GM18873 (cell line): ENCODE data around the gene AP3M1.

Experiments used
- ATAC-seq: cut with Tn5 transposase; IDR thresholded peaks from one replicate; pipeline ENCODE4 v1.9.1; 2021; ENCODE audit warnings: mild to moderate bottlenecking, moderate library complexity, moderate number of reproducible peaks; ENCODE audit not compliant: unreplicated experiment, low FRiP score

AP3M1 gene

DNA sequence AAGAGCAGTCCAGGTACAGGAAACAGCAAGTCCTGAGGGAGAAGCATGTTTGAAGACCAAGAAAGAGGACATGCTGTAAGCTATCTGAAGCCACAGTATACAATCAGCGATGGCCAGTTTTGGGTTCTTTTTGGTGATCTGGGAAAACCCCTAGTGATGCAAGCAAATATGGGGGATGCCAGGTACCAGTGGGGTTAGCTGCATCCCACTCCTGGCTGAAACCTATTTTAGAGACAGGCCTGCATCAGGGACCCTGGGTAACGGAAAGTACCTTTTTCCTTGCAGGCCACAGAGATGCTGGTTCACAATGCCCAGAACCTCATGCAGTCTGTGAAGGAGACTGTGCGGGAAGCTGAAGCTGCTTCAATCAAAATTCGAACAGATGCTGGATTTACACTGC, 32.9 kb downstream of the AP3M1 start:
- ATAC-seq: no peak

DNA sequence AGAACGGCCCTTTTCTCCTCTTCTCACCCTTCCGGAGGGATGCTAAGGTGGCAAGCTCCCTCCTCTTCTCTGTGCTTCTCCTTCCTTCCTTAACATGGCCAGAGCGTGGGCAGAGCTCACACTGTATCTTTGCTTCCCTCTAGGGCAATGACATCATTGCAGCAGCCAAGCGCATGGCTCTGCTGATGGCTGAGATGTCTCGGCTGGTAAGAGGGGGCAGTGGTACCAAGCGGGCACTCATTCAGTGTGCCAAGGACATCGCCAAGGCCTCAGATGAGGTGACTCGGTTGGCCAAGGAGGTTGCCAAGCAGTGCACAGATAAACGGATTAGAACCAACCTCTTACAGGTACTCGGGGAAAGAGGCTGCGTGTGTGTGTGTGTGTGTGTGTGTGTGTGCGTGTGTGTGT, 36.6 kb downstream of the AP3M1 start:
- ATAC-seq: no peak

DNA sequence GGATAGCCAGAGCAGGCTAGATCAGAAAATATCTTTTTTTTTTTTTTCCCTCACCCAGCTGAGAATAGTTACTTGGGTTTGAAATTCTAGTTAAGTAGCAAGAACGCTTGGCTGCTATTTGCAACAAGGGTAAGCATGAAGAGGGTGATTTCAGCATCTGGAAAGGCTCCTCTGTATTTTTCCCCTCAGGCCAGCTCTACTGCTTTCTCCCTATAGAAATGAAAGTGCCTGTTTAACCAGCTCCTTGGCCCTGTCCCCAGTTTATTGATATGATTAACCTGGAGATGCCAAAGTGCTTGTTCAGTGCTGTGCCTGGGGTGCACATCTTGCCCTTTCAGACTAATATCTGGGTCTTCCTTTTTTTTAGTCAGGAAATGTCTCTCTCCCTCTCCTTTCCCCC, 37.1 kb downstream of the AP3M1 start:
- no peak for ATAC-seq

DNA sequence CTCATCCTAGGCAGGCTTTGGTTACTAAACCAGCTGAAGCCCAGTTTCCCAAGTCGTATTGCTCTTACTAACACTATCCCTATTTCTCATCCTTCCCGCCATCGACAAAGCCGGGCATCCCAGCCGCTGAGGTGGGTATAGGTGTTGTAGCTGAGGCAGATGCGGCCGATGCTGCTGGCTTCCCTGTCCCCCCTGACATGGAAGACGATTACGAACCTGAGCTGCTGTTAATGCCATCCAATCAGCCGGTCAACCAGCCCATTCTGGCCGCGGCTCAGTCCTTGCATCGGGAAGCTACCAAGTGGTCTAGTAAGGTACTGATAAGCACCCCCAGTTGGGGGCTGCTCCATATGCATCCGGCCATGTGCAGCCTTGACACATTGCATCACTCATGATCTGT, 38.8 kb downstream of the AP3M1 start:
- no peak for ATAC-seq

DNA sequence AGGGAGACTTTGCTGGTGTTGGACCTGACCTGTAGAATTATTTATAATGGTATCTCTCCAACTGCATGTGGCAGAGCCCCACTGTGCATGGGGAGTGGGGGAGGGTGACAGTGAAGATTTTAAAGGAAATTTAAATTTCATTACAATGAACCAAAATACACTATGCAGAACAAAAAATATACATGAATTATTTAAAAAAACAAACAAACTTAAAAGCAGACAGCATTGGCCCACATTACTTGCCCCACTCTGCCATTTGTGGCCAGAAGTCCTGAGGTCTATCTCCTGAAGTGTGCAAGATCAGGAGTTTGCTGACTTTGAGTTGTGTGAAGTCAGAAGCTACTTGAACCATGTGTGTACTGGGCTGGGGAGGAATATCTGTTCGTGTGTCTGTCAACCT, 40.5 kb downstream of the AP3M1 start:
- no peak for ATAC-seq

DNA sequence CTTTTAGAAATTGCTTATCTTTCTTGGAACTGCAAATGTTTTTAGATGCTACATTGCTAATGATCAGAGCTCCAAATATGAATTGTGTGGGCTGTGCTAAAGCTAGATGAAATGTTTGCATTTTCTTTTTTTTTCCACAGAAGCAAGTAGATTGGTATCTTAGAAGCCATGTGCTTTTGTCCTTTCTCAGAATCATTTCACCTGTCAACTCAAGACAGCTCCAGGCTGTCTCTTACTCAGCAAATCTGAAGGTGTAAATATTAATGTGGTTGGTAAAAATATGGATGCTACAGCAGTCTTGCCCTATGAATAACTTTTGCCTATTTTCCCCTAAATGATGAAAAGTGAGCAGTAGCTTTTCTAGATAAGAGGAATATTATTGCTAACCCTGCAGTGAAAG, 41.2 kb downstream of the AP3M1 start:
- ATAC-seq: no peak

DNA sequence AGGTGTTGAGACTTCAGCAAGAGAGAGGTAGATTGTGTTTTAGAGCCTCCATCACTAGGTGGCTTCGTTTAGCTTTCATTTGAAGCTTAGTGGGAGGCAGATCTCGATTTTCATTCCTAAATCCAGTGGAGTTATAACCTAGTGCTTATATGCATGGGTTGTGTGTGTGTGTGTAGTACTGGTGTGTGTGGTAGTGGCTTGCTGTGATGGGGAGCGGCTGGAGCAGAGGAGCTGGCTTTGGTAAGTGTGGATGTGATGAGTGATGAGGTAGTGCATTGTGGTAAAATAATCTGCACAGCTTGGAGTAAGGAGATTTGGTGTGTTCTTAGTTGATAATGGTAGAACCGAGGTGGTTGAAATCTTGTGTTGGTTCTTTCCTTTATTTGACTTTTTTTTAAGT, 43.2 kb downstream of the AP3M1 start:
- ATAC-seq: no peak

DNA sequence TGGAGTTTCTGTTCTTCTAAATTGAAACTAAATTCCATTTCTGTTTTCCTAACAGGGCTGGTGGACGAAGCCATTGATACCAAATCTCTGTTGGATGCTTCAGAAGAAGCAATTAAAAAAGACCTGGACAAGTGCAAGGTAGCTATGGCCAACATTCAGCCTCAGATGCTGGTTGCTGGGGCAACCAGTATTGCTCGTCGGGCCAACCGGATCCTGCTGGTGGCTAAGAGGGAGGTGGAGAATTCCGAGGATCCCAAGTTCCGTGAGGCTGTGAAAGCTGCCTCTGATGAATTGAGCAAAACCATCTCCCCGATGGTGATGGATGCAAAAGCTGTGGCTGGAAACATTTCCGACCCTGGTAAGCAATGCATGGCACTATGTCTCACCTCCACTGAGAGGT, 45.6 kb downstream of the AP3M1 start:
- no peak for ATAC-seq

DNA sequence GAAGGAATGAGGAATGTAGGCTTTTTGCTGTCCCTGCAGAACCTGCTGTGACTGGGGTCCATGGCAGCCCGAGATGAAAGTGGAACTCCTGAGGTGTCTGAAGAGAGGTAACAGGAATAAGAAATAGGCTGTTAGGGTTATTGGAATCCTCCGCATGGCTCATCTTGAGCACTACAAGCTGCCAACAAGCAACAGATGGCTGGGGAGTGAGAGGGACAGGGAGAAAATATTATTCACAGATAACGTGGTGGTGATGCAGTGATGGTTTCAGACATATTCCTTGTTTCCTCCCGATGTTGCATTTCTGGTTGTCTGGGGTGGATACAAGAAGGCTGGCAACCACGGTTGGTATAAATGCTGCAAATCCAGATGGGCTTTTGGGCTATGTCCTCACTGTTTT, 46.1 kb downstream of the AP3M1 start:
- ATAC-seq: no peak

DNA sequence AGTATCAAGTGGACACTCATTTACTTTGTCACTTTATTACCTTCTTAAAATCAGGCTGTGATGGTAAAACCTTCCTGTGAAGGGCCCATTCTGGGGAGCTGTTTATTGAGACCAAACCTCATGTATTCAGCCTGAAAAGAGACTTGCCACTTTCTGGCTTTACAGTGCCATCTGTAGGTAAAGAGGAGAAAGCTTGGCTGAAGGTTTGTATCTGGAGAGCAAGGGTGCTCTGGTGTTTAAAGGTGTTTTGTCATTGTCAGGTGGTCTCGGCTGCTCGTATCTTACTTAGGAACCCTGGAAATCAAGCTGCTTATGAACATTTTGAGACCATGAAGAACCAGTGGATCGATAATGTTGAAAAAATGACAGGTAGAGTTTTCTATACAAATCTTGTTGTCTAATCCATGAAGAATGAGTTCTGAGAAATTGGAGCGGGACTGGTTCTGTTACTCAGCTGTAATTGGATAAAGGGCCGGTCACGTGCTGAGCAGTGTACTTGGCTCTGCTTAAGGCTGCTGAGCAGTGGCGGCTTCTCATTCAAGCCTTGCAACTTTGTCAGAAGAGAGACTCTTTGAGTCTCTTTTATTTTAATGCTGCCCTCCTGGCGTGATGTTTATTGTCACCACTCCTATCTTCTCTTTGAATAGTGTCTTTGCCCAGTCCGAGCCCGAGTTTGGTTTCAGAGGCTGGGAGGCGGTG, 46.9 kb downstream of the AP3M1 start:
- no peak for ATAC-seq

DNA sequence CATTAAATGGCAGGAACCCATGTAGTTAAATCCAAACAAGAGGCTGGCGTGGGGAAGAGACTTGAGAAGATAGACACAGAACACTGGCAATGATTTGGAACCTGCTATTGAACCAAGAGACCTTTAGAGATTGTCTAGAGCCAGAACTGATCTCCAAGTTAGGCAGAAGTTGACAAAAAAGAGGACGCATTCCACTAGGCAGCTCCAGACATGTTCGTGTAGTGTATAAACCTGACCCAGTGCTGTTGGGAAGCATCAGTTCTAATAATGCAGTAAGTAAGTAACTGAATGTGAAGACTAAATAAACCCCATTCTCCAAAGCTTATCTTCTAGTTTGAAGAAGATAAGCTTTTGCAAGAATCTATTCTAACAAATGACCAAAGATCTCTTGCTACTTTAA, 50.8 kb downstream of the AP3M1 start:
- no peak for ATAC-seq

DNA sequence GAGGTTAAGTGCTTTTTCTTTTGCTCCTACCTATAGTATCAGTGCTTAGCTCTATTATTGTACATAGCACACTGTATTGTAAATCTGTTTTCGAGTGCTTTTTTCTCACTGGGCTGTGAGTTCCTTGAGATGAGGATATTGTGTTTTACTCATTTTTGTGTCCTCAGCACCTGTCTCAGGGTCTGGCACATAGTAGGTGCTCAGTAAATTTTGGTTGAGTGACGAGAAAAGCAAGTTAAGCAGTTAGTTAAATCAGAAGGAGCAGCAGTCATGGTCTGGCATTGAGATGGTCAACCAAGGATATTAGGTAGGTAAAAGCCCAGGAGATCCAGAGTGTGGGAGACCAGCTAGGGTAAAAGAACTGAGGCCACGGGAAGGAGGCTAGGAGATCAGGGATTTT, 51.2 kb downstream of the AP3M1 start:
- ATAC-seq: no peak

DNA sequence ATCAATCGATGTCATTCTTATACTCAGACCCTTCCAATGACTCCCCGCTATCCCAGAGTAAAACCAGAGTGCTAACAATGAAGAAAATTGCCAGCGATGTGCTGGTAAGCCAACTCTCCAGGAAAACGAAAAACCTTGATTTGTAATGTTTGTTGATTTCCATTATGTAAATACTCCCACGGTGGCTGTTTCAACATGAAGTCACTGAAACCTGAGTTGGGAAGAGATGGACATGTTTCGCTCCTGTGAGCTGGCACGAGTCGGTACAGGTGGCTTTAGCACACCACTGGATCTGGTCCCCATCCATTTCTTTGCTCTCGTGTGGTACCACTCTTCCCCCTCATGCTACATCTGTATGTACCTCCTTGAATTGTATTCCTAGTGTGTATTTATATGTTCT, 52.9 kb downstream of the AP3M1 start:
- ATAC-seq: no peak

DNA sequence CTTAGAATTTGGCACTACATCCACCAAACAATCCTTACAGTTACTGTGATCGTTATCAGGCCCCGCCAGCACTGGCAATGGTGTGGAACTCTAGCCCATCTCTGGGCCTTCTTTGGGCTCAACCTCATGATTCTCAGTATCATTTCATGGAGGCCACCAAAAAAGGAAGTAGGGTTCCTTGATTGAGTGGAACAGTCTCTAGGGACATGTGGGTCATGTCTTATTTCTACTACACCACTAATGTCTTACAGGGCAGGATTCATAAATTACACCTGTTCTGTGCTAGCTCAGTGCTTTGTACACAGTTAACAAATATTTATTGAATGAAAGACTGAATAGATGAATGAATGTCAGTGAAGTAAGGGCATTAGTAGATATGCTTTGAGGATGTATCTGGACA, 53.9 kb downstream of the AP3M1 start:
- peak; percentile 81 for ATAC-seq

DNA sequence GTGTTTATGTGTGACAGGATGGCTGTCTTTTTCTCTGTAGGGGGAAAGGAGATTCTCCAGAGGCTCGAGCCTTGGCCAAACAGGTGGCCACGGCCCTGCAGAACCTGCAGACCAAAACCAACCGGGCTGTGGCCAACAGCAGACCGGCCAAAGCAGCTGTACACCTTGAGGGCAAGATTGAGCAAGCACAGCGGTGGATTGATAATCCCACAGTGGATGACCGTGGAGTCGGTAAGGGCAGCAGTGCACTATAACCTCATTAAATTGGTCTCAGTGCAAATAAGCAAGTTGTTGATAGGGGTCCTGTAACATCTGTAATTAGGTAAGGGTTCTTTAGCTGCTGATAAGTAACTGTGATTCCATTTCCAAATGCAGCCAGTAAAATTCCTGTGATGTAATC, 56.4 kb downstream of the AP3M1 start:
- ATAC-seq: no peak

DNA sequence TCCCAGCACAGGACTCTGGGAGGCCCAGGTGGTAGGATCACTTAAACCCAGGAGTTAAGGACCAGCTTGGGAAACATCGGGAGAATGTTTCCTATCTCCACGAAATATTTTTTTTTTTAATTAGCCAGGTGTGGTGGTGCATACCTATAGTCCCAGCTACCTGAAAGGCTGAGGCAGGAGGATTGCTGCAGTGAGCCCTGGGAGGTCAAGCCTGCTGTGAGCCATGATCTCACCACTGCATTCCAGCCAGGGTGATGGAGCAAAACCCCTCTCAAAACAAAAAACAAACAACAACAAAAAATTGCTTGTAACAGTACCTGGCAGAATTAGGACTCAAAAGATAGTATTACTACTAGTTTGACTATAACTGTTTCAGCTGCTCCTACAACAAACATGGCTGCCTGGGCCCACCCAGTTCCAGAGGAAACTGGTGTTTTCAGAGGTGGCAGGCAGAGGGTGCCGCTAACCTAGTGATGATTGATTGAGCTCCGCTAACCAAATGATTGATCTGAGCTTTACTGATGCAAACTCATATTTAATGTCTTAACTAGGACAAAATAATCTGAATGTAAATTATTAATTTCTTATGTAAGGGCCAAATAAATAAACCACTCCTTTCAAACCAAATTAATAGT, 57.0 kb downstream of the AP3M1 start:
- ATAC-seq: no peak

DNA sequence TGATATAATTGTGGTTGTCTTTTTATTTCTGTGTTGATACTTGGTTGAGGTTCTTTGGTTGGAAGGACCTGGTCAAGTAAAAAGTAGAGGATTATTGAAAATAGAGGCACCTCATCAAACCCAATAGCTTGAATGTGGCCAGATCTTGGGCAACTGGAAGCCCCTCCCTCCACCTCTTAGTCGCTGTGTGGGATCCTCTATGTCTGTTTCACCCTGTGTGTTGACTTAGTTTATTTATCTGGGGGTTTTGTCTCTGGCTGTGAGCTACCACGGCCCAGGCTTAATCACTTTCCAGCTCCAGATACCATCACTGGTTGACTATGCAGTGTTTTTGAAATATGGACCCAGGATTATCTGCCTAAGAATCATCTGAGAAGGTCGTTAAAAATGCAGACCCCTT, 58.3 kb downstream of the AP3M1 start:
- ATAC-seq: no peak

DNA sequence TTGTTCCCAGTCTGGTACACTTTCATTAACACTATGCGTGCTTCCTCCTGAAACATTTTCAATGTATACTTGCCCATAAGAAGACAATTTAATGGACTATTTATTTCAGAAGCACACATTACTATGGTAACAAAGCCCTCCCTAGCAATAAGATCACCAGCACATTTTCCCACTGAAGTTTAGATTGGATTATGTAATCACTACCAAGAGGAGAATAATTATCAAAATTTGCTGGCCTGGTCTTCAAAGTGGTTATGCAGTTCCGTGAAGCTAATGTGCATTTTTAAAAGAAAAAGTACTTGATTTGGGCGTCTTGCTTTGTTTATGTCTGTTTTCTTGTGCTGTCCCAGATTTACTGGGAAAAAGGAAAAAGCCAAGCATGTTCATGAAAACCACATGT, 61.9 kb downstream of the AP3M1 start:
- ATAC-seq: no peak

DNA sequence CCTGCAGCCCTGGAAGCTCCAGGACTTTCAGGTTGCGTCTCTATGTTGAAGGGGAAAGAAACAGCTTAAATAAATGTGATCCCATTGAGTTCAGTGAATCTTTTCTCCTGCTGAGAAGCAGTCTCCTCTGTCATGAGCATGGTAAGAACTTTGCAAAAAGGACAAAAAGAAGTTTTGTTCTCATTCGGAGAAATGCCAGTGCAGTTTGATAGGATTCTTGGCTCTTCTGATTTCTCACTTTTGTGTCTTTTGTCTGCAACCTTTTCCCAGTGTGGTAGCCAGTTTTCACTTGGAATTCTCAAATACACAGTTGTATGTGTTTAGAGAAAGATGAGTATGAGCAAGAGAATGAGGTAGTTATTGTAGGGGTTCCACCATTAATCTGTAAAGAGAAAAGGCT, 64.3 kb downstream of the AP3M1 start:
- ATAC-seq: no peak

DNA sequence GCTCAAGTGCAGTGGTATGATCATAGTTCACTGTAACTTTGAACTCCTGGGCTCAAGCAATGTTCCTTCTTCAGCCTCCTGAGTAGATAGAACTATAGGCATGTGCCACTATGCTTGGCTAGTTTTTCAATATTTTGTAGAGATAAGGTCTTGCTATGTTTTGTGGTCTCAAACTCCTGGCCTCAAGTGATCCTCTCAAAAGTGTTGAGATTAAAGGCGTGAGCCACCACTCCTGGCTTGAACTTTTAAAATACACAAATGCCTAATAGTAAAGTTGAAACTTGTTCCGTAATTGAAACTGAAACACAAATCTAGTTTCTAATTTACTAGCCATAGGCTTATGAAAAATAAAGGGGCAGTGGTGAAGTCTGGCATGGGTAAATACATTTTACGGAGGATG, 65.7 kb downstream of the AP3M1 start:
- ATAC-seq: no peak

DNA sequence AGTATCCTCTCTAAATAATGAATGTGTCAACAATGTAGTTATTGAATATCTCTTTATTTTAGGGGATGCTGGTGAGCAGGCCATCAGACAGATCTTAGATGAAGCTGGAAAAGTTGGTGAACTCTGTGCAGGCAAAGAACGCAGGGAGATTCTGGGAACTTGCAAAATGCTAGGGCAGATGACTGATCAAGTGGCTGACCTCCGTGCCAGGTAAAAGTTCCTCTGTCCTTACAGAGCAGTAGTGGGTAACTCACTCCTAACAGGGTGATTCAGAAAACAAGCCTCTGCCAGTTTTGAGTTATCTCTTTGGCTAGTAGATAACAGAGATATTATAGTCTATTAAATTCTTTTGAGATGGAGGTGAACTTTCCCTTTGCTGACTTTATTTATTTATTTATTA, 67.3 kb downstream of the AP3M1 start:
- ATAC-seq: no peak

DNA sequence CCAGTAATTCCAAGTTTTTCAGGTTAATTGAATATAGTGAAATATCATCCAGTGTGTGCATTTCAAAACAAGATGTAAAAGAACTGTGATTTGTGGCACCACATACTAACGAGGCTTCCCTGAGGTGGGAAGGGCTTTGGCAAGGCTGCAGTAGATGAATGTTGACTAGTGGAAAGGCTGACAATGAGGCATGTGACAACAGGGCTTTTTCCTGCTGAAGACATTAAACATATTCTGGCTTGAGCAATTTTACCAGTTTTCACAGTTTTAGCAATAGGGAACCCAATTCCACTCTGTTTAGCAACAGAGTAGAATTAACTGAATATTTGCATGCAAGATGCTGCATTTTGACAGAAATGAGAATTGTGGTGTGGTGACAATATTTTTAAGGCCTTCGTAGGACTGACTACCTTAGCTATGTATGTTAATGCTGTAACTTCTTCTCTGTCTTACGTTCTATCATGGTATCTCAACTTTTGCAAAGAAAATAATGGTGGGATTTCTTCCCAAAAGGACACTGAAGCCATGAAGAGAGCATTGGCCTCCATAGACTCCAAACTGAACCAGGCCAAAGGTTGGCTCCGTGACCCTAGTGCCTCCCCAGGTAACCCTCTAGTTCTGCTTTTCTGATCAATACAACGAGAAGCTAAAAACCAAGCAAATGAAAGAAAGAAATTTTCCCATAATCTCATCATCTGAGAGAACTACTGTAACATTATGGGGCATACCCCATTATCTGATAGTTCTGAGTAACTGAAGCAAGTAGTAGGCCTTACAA, 68.5 kb downstream of the AP3M1 start:
- ATAC-seq: no peak
